Measurements from ENCODE around the gene VWF.

VWF gene

GRCh38 chr12:5921027-5921909 lies 203.2 kb downstream of the VWF start:
- no peak overlapping the region for H3K9ac ChIP-seq (ENCODE audit: low read length)
- H3K27ac ChIP-seq (ENCODE audit: low read length): no peak overlapping the region
- H3K9me2 ChIP-seq (replicated peaks; ENCODE audit: insufficient read depth, low read length): no peaks in the 10 kb centered on the region
- peaks cover 28% of the 10 kb centered on the region; the same call in 1 of the 2 replicates for H3K27me3 ChIP-seq (replicated peaks; ENCODE audit: insufficient read depth, low read length)
- H3K79me2 ChIP-seq (ENCODE audit: low read length): no peaks in the 10 kb centered on the region
- H4K20me1 ChIP-seq (ENCODE audit: insufficient read depth, low read length): no peaks in the 10 kb centered on the region
- H3K36me3 ChIP-seq (replicated peaks; ENCODE audit: insufficient read depth, low read length): no peaks in the 10 kb centered on the region
- no peaks in the 10 kb centered on the region for H3F3A ChIP-seq (ENCODE audit: insufficient read depth, low read length)
- no peak overlapping the region for H3K4me3 ChIP-seq (ENCODE audit: low read length)
- DNase-seq: no peak
- H3K9me3 ChIP-seq (replicated peaks; ENCODE audit: insufficient read depth, low read length): no peaks in the 10 kb centered on the region
- H3K4me1 ChIP-seq (ENCODE audit: low read length): no peaks in the 10 kb centered on the region
- TF ChIP-seq EZH2phosphoT487 (IDR thresholded peaks at IDR 0.05; ENCODE audit: low read length): no peak
- no peak overlapping the region for H2AFZ ChIP-seq (ENCODE audit: low read length)
- no peak overlapping the region for H3K4me2 ChIP-seq (ENCODE audit: low read depth, low read length)

- Histone ChIP-seq H3K79me2 (ENCODE audit: low read length) (no peaks in the 10 kb centered on the region), H3K36me3 (replicated peaks; ENCODE audit: insufficient read depth, low read length) (no peaks in the 10 kb centered on the region), H3K27me3 (replicated peaks; ENCODE audit: insufficient read depth, low read length) (peaks cover 15% of the 10 kb centered on the region; the same call in 1 of the 2 replicates), H4K20me1 (ENCODE audit: insufficient read depth, low read length) (no peaks in the 10 kb centered on the region), H2AFZ (ENCODE audit: low read length) (no peak overlapping the region), H3K4me1 (ENCODE audit: low read length) (no peaks in the 10 kb centered on the region), H3K9ac (ENCODE audit: low read length) (no peak overlapping the region), H3F3A (ENCODE audit: insufficient read depth, low read length) (no peaks in the 10 kb centered on the region), H3K4me2 (ENCODE audit: low read depth, low read length) (no peak overlapping the region), H3K9me2 (replicated peaks; ENCODE audit: insufficient read depth, low read length) (no peaks in the 10 kb centered on the region), H3K9me3 (replicated peaks; ENCODE audit: insufficient read depth, low read length) (no peaks in the 10 kb centered on the region), H3K4me3 (ENCODE audit: low read length) (no peak overlapping the region), H3K27ac (ENCODE audit: low read length) (no peak overlapping the region)
- TF ChIP-seq, protein P1, sequence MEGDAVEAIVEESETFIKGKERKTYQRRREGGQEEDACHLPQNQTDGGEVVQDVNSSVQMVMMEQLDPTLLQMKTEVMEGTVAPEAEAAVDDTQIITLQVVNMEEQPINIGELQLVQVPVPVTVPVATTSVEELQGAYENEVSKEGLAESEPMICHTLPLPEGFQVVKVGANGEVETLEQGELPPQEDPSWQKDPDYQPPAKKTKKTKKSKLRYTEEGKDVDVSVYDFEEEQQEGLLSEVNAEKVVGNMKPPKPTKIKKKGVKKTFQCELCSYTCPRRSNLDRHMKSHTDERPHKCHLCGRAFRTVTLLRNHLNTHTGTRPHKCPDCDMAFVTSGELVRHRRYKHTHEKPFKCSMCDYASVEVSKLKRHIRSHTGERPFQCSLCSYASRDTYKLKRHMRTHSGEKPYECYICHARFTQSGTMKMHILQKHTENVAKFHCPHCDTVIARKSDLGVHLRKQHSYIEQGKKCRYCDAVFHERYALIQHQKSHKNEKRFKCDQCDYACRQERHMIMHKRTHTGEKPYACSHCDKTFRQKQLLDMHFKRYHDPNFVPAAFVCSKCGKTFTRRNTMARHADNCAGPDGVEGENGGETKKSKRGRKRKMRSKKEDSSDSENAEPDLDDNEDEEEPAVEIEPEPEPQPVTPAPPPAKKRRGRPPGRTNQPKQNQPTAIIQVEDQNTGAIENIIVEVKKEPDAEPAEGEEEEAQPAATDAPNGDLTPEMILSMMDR (IDR thresholded peaks at IDR 0.05; ENCODE audit: low read length): no peak
- no peak for TF ChIP-seq EZH2phosphoT487 (IDR thresholded peaks at IDR 0.05; ENCODE audit: low read length)
- TF ChIP-seq EZH2 (optimal IDR thresholded peaks at IDR 0.05; ENCODE audit: low read depth, low read length): no peak
- DNase-seq: no peak
These were observed 207.6 kb downstream of the VWF start for GRCh38 chr12:5916785-5917290.

GRCh38 chr12:5915511-5915910 lies 209.0 kb downstream of the VWF start:
- no peak overlapping the region for H2AFZ ChIP-seq (ENCODE audit: low read length)
- H3K4me1 ChIP-seq (ENCODE audit: low read length): no peaks in the 10 kb centered on the region
- H3K79me2 ChIP-seq (ENCODE audit: low read length): no peaks in the 10 kb centered on the region
- TF ChIP-seq EZH2 (optimal IDR thresholded peaks at IDR 0.05; ENCODE audit: low read depth, low read length) (no peak), EZH2phosphoT487 (IDR thresholded peaks at IDR 0.05; ENCODE audit: low read length) (no peak)
- no peaks in the 10 kb centered on the region for H3K9me2 ChIP-seq (replicated peaks; ENCODE audit: insufficient read depth, low read length)
- peaks cover 5% of the 10 kb centered on the region; the same call in 1 of the 2 replicates for H3K27me3 ChIP-seq (replicated peaks; ENCODE audit: insufficient read depth, low read length)
- H3K36me3 ChIP-seq (replicated peaks; ENCODE audit: insufficient read depth, low read length): no peaks in the 10 kb centered on the region
- no peaks in the 10 kb centered on the region for H3F3A ChIP-seq (ENCODE audit: insufficient read depth, low read length)
- H3K9me3 ChIP-seq (replicated peaks; ENCODE audit: insufficient read depth, low read length): no peaks in the 10 kb centered on the region
- DNase-seq: no peak
- H3K4me2 ChIP-seq (ENCODE audit: low read depth, low read length): no peak overlapping the region
- no peak overlapping the region for H3K27ac ChIP-seq (ENCODE audit: low read length)
- H3K4me3 ChIP-seq (ENCODE audit: low read length): no peak overlapping the region
- H3K9ac ChIP-seq (ENCODE audit: low read length): no peak overlapping the region
- H4K20me1 ChIP-seq (ENCODE audit: insufficient read depth, low read length): no peaks in the 10 kb centered on the region

- H4K20me1 ChIP-seq (ENCODE audit: insufficient read depth, low read length): no peaks in the 10 kb centered on the region
- H3K9ac ChIP-seq (ENCODE audit: low read length): no peak overlapping the region
- no peak overlapping the region for H2AFZ ChIP-seq (ENCODE audit: low read length)
- H3K36me3 ChIP-seq (replicated peaks; ENCODE audit: insufficient read depth, low read length): no peaks in the 10 kb centered on the region
- DNase-seq: no peak
- no peaks in the 10 kb centered on the region for H3F3A ChIP-seq (ENCODE audit: insufficient read depth, low read length)
- H3K27ac ChIP-seq (ENCODE audit: low read length): no peak overlapping the region
- H3K4me2 ChIP-seq (ENCODE audit: low read depth, low read length): peak overlapping the region; percentile 83; the same call in 1 of the 2 replicates
- H3K9me3 ChIP-seq (replicated peaks; ENCODE audit: insufficient read depth, low read length): no peaks in the 10 kb centered on the region
- H3K27me3 ChIP-seq (replicated peaks; ENCODE audit: insufficient read depth, low read length): no peaks in the 10 kb centered on the region
- H3K4me3 ChIP-seq (ENCODE audit: low read length): no peak overlapping the region
- no peaks in the 10 kb centered on the region for H3K4me1 ChIP-seq (ENCODE audit: low read length)
- no peaks in the 10 kb centered on the region for H3K79me2 ChIP-seq (ENCODE audit: low read length)
- no peaks in the 10 kb centered on the region for H3K9me2 ChIP-seq (replicated peaks; ENCODE audit: insufficient read depth, low read length)
- TF ChIP-seq, protein P1 (IDR thresholded peaks at IDR 0.05; ENCODE audit: low read length): no peak
- no peak for TF ChIP-seq EZH2phosphoT487 (IDR thresholded peaks at IDR 0.05; ENCODE audit: low read length)
- no peak for TF ChIP-seq EZH2 (optimal IDR thresholded peaks at IDR 0.05; ENCODE audit: low read depth, low read length)
These were observed 209.9 kb downstream of the VWF start for GRCh38 chr12:5914387-5915149.

Measured in MM.1S (cell line).